Left ventricle myocardium inferior (tissue), 1 donor: ENCODE data around the gene SEBOX. TPM values are rescaled to one million over a fixed set of nuclear protein-coding genes. Genes with fewer than 3 reads are reported as not detected.
"Not testable (repeated sequence)": the region's sequence is repeated elsewhere in the genome, so short reads cannot be mapped to it uniquely, and the experiment has no call there.

Source experiments
- DNase-seq: peaks from one replicate; pipeline ENCODE4 v3.0.0-alpha.2; 2020
- H3K27ac ChIP-seq: fragments of 200-600 bp; replicated peaks from 2 replicates; pipeline ENCODE4 v1.8.0; 2021
- H3K27me3 ChIP-seq: fragments of 200-600 bp; 2 replicates; pipeline ENCODE4 v1.8.0; 2021; ENCODE audit warnings: low read depth
- H3K36me3 ChIP-seq: fragments of 200-600 bp; 2 replicates; pipeline ENCODE4 v1.8.0; 2021
- H3K4me1 ChIP-seq: fragments of 200-600 bp; 2 replicates; pipeline ENCODE4 v1.8.0; 2021
- H3K4me3 ChIP-seq: fragments of 200-600 bp; 2 replicates; pipeline ENCODE4 v1.8.0; 2021; ENCODE audit warnings: mild to moderate bottlenecking, moderate library complexity
- H3K9me3 ChIP-seq: fragments of 200-600 bp; replicated peaks from 2 replicates; pipeline ENCODE4 v1.8.0; 2021
- CTCF ChIP-seq: fragments of 200-600 bp; IDR thresholded peaks from 2 replicates; pipeline ENCODE4 v1.8.0; 2021; ENCODE audit warnings: antibody characterized with exemption, mild to moderate bottlenecking, borderline replicate concordance
- intact Hi-C: fragments of 100-400 bp; cut with micrococcal nuclease; formaldehyde crosslinking; loops from one replicate; pipeline ENCODE4 v1.11.0; 2022
- total RNA-seq: library from RNA; stranded (reverse); fragmentation: NEBNext Ultra II Directional; extraction: Animal tissue kit (Norgen Biotek cat#: 25700); gene quantifications from one replicate; pipeline ENCODE4 v1.2.1, GENCODE V29; 2021
- donor health status: DM: no; HTN: yes; CAD: no; lungs with severe emphysema.

SEBOX gene
- total RNA-seq, 1 donor from 2014 or later = not detected

GRCh38 chr17:28340374-28340773 lies 24.6 kb downstream of the SEBOX start:
- Histone ChIP-seq H3K4me3 (no peak overlapping the region), H3K4me1 (peaks cover 78% of the 10 kb centered on the region), H3K9me3 (no peaks in the 10 kb centered on the region), H3K36me3 (peaks cover 62% of the 10 kb centered on the region), H3K27me3 (no peaks in the 10 kb centered on the region), H3K27ac (no peak overlapping the region)
- intact Hi-C loops = no loop called here
- DNase-seq = no peak
- no peak for TF ChIP-seq CTCF

- Histone ChIP-seq H3K4me3 (peak overlapping the region; percentile 90), H3K9me3 (no peaks in the 10 kb centered on the region), H3K27ac (peak overlapping the region; percentile 98), H3K36me3 (peaks cover 53% of the 10 kb centered on the region), H3K4me1 (peaks cover 76% of the 10 kb centered on the region), H3K27me3 (no peaks in the 10 kb centered on the region)
- intact Hi-C loops = no loop called here
- no peak for TF ChIP-seq CTCF
- no peak for DNase-seq
Measured at GRCh38 chr17:28339431-28339830, 25.6 kb downstream of the SEBOX start.

GRCh38 chr17:28338769-28339212 lies 26.2 kb downstream of the SEBOX start:
- H3K27me3 ChIP-seq, H3K9me3 ChIP-seq, DNase-seq, intact Hi-C loops: not testable (repeated sequence)
- H3K27ac ChIP-seq = peak overlapping the region; percentile 98
- H3K4me3 ChIP-seq = peak overlapping the region; percentile 90
- peaks cover 76% of the 10 kb centered on the region for H3K4me1 ChIP-seq
- peaks cover 46% of the 10 kb centered on the region for H3K36me3 ChIP-seq

- Histone ChIP-seq H3K9me3 (no peaks in the 10 kb centered on the region), H3K27me3 (no peaks in the 10 kb centered on the region), H3K36me3 (peaks cover 41% of the 10 kb centered on the region), H3K4me3 (peak overlapping the region; percentile 90), H3K27ac (peak overlapping the region; percentile 98), H3K4me1 (peaks cover 76% of the 10 kb centered on the region)
- intact Hi-C loops = no loop called here
- DNase-seq = no peak
- TF ChIP-seq CTCF = no peak
Measured at GRCh38 chr17:28338056-28338768, 26.8 kb downstream of the SEBOX start.

- peaks cover 78% of the 10 kb centered on the region for H3K4me1 ChIP-seq
- intact Hi-C loops = no loop called here
Measured at GRCh38 chr17:28335959-28336871, 28.8 kb downstream of the SEBOX start.

More at GRCh38 chr17:28335959-28336871, 28.8 kb downstream of the SEBOX start:
- TF ChIP-seq CTCF = no peak
- H3K36me3 ChIP-seq = peaks cover 32% of the 10 kb centered on the region
- DNase-seq = peak; percentile 44
- H3K9me3 ChIP-seq = no peaks in the 10 kb centered on the region
- H3K4me3 ChIP-seq = peak overlapping the region; percentile 90
- H3K27ac ChIP-seq = peak overlapping the region; percentile 98
- H3K27me3 ChIP-seq = no peaks in the 10 kb centered on the region
